ENCODE data around the gene BIN1.

DNA sequence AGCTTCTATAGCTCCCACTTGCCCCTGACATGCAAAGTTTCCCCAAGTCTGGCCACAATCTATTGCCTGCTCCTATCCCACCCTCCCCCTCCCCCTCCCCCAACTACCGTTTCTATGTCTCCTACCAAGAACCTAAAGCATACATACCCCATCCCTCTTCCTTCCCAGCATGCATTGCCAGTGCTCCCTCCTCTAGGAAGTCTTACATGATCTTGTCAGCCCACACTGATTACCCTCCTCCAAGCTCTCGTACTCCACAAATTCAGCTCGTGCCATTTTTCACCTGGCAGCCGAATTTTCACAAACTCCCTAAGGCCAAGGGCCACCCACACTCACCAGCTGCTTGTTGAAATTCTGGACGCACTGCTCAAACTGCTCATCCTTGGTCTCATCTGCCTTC is 30.7 kb downstream of the BIN1 start:
- TF ChIP-seq, protein P1, sequence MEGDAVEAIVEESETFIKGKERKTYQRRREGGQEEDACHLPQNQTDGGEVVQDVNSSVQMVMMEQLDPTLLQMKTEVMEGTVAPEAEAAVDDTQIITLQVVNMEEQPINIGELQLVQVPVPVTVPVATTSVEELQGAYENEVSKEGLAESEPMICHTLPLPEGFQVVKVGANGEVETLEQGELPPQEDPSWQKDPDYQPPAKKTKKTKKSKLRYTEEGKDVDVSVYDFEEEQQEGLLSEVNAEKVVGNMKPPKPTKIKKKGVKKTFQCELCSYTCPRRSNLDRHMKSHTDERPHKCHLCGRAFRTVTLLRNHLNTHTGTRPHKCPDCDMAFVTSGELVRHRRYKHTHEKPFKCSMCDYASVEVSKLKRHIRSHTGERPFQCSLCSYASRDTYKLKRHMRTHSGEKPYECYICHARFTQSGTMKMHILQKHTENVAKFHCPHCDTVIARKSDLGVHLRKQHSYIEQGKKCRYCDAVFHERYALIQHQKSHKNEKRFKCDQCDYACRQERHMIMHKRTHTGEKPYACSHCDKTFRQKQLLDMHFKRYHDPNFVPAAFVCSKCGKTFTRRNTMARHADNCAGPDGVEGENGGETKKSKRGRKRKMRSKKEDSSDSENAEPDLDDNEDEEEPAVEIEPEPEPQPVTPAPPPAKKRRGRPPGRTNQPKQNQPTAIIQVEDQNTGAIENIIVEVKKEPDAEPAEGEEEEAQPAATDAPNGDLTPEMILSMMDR (IDR thresholded peaks at IDR 0.05) = no peak
- TF ChIP-seq POLR2AphosphoS5 (IDR thresholded peaks at IDR 0.05) = no peak
- no peak for TF ChIP-seq POLR2A (IDR thresholded peaks at IDR 0.05)

All from transverse colon (tissue), 4 donors.